NCI-H82 (cell line): ENCODE results near the gene RACGAP1.

ENCODE experiments used
- DNase-seq: peaks from one replicate; lab custom pipeline; 2025; lab: John Stamatoyannopoulos, UW

RACGAP1 gene

DNA sequence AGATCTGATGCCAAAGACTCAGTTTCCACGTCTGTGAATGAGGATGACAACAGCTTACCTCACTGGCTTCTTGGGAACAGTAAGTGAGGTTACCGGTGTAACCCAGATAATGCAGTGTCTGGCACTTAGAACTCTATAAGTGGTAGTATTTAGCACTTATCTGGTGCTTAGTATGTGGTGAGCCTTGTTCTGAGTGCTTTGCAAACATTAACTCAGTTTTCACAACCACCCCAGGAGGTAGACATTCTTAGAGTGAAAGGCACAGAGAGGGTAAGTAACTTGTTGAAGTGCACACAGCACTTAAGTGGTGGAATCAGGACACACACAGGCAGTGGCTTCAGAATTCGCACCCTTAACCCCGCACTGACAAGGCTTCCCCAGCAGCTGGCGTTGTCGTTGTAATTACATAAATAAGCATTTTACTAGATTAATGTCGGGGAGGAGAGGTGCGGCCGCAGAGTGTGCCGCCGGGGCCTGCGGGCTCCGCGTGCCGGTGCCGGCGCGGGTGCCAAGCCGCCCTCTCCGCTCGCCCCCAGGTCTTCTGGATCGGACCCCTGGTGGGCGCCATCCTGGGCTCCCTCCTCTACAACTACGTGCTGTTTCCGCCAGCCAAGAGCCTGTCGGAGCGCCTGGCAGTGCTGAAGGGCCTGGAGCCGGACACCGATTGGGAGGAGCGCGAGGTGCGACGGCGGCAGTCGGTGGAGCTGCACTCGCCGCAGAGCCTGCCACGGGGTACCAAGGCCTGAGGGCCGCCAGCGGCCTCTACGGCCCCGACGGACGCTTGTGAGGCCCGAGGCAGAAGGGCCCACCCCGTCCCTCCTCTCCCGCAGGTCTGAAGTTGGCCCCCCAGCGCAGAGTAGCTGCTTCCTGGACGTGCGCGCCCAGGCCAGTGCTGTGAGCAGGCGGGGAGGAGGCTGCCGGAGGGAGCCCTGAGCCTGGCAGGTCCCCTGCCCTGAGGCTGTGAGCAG is 70.1 kb downstream of the RACGAP1 start:
- no peak for DNase-seq

DNA sequence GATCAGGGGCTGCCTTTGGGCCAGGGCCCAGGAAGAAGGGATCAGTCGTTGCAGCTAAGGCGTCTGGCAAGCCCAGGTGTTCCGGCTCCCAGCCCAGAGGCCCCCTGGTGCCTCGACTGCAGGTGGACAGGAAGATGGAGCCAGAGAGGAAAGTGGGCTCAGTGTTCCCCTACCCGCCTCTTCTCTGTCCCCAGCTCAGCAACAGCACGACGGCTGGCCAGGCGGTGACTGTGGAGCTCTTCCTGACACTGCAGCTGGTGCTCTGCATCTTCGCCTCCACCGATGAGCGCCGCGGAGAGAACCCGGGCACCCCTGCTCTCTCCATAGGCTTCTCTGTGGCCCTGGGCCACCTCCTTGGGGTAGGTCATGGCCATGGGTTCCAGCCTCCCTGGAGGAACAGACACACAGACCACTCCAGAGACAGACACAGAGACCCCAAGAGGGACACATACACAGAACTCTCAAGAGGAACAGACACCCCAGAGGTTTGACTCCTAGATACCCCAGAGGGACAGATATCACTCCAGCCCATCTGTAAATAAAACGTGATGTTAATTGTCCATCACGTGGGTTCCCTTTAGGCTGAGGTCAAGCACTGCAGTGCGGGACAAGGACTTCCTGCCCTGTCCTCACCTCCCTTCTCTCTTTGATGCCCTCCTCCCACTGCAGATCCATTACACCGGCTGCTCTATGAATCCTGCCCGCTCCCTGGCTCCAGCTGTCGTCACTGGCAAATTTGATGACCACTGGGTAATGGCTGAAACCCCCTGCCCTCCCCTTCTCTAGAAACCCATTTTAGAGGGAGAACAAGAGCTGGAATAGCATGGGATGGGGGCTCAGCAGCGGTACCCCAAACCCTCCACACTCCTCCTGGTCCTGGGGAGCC is 71.1 kb downstream of the RACGAP1 start:
- DNase-seq, result no peak

DNA sequence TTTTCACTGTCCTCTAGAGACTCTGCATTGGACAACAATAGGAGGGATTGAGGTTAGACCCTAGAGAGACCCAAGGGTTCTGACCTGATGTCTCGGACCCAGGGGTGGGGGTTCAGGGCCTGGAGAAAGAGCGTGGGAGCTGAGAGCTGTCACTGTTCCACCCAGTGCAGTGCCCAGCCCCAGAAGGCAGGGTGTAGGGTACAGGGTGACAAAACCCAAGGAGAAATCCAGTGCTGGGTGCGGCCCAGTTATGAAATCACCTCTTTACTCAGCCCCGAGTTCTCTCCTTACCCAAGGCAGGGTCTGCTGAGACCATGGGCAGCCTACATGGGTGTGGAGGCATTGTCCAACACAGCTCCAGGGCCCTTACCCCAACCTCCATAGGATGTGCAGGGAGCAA is 72.1 kb downstream of the RACGAP1 start:
- no peak for DNase-seq

DNA sequence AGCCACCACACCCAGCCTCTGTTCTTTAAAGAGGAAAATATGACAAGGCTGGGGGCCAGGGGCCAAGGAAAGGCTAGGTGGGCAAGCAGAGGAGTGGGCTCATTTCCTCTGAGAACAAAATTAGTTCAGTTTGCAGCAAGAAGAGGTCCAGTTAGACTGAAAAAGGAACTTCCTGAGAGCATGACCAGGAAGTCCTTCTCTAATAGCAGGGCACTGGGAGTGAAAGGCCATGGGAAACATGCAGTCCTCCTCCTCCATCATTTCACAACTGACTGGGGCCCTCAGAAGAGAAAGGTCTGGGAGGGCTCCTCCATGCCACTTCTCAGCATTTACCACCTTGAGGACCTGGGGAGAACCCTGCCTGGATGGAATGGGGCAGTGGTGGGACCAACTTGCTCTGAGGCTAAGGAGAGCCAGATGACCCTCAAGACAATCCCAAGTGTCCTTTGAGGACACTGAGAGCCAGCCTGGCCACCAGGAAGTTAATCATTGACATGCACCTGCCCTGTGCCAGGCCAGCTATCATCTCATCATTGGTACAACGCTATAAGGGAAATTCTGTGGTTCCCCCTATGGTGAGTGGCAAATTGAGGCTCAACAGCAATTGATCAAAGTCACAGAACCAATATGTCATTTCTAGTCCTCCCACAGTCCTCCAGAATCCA is 72.8 kb downstream of the RACGAP1 start:
- DNase-seq, result no peak

DNA sequence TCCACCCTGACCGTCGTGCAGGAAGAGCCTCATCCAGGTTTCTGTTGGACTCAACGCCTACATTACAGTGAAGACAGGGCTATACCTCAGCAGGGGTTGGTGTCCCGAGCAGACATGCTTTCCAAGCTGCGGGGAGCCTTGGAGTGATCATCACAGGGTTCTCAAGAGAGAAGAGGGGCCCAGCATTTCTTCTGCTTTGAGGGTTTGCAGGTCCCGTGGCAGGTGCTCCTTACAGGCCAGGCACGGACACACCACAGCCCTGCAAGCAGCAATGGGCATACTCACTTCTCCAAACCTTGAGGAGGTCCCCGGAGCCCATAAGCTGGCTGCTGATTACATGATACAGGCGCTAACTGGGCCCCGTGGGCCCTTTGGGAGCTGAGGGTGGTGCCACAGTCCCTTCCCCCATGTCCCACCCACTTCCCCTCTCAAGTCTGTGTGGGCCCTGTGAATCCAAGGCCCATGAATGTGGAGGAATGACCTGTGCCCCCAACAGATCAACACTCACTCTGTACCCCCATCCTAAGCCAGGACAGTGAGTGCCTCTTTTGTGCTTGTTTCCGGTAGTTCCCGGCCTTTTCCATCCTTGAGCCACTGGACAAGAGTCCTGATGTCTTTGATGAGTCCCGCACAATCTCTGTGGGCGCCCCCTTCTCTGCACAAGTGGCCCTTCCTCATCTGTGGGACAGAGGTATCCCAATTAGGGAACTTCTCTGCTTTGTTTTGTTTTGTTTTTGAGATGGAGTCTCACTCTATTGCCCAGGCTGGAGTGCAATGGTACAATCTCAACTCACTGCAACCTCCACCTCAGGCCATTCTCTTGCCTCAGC is 73.7 kb downstream of the RACGAP1 start:
- DNase-seq, result no peak

DNA sequence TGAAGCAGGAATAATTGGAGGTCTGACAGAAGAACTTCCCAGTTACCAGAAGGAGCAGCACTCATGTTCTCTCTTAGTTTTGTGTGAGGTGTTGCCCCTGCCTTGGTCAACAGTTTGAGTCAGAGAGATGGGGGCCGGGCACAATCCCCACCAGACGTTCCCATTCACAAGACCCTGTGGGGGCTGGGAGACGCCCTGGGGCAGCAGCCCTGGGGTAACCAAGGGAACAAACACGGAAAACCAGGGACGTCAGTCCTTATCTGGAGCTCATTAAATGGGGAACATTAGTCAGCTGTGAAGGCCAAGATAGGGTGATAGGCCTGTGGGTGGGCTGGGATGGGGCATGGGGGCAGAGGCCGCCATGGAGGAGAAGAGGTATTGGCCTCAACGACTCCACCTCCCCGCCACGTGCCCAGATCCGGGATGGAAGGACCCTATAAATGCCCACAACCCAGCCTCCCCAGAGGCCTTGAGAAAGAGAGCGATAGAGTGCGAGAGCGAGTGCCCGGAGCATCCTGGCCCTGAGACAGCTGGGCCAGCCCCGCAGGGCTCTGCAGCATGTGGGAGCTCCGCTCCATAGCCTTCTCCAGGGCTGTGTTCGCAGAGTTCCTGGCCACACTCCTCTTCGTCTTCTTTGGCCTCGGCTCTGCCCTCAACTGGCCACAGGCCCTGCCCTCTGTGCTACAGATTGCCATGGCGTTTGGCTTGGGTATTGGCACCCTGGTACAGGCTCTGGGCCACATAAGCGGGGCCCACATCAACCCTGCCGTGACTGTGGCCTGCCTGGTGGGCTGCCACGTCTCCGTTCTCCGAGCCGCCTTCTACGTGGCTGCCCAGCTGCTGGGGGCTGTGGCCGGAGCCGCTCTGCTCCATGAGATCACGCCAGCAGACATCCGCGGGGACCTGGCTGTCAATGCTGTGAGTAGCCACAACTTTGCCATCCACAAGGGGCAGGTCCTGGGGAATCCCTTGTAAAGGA is 74.7 kb downstream of the RACGAP1 start, which contains the start of gene AQP2:
TSS of gene AQP2 (plus strand) at position 465 of the 979 bp plus-strand sequence. CDS start at position 559, 94 bp downstream.
- no peak for DNase-seq

DNA sequence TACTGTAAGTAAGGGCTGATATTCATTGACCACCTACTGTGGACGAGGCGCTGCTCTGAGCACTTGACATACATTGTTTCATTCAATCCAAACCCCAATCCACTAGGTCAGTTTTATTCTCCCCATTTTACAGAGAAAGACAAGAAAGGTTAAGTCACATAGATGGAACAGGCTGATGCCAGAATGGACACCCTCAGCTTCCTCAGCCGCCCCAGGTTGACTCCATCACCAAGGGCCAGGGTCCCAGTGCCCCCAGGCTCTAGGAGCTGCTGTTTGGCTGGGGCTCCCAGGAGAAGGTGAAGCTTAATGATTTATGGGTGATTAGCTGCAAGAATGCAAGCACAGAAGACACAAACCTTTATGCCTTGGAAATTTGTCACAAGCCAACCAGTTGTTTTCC is 75.4 kb downstream of the RACGAP1 start:
- DNase-seq, result no peak

DNA sequence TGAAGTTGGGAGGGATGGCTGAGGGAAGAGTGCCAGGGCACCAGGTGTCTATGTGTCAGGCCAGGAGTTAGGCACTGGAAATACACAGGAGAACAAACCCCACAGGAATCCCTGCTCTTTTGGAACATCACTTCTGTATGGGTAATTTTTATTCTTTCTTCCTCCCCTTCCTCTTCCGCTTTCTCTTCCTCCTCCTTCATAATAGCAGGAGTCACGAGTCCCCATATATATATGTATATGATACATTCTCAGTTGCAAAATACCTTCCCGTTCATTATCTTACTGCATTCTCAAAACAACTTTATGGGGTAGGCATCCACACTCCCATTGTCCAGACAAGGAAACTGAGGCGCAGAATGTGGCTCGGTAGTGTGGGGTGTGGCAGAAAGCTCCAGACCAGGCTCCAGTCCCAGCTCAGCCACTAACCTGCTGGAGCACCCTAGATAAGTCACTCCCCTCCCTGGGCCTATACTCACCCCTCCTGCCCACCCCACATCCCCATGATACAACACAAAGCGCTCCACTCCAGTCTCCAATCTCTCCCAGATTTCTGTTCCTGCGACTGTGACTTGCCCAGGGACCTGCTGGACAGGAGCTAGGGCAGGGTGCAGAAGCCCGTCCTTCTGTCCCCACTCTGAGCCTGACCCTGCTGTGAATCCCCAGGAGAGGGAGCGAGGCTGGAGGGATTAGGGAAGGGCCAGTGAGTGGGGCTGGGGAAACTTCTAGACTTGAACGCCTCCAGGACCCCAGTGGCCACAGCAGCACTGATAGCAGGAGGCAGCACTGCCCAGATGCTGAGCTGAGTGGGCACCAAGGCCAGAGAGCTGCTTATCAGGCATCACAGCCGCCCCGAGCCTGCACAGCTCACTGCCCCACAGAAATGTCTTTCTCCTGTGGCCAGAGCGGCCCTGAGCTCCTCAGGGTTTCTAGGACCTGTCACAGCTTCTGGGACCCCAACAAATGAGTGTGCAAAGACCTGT is 76.1 kb downstream of the RACGAP1 start:
- no peak for DNase-seq

DNA sequence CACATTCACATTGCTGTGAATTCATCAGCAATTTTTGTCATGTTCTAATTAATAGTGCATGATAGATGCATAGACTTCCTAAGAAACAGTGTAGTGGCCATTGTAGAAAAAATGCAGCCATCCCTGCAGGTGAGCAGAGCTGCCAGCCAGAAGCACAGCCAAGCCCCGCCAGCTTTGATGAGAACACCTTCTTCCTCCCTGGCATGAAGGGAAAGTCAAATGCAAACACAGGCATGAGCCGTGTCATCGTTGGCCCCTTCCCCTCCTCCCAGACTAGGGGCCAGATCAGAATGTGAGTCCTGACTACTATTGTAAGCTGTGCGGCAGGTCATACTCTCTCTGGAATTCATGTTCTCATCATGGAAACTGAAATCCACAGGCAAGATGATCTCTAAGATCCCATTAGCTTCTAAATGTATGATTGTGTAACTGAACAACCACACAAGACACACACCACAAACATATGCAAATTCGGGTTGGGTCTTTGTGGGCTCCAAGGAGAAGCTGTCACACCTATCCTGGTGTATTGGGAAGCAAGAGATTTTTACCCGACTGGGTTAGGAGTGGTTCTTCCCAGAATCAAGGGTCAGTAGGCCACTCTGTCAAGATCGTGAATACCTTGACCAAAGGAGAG is 77.6 kb downstream of the RACGAP1 start:
- no peak for DNase-seq

DNA sequence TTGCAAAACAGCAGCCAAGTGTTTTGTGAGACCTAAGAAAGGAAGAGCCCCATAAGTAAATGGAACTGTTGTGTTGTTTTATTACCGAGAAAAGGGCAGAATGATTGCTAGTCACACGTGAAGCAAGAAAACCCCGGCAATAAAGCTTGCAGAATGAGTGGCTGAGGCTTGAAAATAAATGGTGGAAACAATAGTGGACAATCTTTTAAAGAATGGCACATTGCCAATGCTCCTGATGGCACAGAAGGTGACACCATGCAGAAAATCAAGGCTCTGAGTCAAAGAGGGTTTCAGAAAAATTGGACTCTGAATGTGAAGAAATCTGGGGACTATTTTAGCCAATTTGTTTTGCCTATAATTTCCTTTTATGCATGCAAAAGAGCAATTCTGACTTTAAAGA is 78.8 kb downstream of the RACGAP1 start:
- no peak for DNase-seq

DNA sequence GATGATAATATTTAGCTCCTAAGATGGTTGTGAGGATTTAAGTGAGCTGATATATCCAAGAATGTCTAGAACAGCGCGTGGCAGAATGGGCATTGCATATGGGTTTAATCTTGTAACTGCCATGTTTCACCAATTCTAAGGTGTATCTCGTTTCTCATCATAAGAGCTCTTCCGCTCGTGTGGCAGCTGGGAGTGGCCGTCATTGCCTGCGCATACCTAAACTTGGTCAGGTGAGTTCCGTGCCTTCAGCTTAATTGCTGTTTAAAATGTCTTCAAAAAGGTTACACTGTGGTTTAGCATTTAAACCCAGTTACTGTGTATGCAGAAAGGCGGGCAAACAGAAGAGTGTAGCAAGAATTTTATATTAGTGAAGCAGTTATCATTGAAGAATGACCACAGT is 79.2 kb downstream of the RACGAP1 start:
- DNase-seq, result no peak

DNA sequence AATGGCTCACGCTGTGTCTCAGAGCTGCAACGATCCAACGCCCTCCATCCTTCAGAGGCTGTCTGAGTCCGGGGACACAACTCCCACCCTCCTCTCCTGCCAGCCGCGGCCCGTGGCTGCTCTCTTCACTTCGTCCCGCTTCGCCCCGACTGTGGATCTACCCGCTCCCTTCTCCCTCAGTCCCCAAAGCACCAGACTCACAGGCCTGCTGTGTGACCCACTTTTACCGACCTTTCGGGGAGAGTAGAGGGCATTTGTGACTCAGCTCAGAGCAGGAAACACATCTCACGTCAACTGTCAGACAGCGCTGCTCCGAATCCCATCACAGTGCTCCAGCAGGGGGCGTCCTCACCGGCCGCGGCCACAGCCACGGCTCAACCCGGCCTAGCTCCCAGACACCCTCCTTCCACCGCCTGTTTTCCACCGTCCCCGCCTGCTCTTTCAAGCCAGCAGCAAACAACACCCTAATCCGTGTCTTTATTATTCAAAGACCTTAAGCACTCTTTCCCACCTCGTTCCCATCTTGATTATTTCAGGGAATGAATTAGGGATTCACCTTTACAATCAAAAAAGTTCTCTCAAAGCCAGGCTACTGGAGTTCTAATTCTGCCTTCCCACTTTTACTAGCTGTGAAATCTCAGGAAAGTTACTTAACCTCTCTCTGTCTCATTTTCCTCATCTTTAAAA is 79.8 kb downstream of the RACGAP1 start:
- DNase-seq, result peak; percentile 91

DNA sequence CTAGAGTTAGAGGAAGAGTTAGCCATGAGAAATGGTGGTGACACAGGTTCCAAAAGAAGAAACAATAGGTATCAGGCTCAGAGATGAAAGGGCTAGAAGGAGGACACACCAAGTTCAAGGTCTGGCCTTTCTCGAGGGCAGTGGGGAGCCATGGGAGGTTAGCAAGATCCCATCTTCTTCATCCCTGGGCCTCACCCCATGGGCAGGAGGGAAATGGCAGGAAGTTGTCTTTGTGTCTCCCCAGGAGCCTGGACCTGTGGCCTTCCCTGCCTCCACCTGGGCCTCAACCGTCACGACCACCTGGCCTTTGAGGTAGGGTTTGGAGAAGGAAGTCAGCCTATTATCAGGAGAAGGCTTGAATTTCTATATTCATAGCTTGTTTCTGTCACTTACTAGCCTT is 80.6 kb downstream of the RACGAP1 start:
- DNase-seq, result no peak

DNA sequence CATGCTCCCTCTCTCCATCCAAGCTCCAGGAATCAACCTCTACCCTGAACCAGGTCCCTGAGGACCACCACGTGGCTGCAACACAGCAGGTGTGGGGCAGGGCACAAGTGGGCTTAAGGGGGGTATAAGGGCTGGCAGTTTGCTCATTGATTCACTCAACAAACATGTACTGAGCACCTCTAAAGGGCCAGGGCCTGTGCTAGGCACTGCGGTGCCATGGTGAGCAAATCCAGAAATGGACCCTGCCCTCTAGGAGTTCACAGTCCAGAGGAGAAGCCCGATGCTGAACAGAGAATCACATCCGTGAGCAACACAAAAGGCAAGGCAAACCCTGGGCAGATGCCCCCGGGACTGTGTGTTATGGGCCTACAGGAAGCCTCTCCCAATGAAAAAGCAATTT is 81.2 kb downstream of the RACGAP1 start:
- no peak for DNase-seq

DNA sequence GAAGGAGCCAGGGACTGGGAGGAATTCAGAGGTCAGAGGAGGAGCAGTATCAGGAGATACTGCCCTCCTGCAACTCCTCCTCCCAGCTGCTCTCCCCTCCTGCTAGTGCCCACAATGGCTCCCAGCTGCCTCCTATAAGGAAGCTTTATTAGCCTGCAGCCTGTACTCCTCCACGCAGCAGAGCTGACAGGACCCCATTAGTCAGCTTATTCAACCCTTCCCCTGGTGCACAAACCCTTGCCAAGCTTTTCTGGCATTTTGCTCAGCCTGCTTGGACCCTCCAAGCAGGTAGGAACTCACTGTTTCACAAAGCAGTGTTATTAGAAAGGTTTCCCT is 81.7 kb downstream of the RACGAP1 start:
- no peak for DNase-seq

DNA sequence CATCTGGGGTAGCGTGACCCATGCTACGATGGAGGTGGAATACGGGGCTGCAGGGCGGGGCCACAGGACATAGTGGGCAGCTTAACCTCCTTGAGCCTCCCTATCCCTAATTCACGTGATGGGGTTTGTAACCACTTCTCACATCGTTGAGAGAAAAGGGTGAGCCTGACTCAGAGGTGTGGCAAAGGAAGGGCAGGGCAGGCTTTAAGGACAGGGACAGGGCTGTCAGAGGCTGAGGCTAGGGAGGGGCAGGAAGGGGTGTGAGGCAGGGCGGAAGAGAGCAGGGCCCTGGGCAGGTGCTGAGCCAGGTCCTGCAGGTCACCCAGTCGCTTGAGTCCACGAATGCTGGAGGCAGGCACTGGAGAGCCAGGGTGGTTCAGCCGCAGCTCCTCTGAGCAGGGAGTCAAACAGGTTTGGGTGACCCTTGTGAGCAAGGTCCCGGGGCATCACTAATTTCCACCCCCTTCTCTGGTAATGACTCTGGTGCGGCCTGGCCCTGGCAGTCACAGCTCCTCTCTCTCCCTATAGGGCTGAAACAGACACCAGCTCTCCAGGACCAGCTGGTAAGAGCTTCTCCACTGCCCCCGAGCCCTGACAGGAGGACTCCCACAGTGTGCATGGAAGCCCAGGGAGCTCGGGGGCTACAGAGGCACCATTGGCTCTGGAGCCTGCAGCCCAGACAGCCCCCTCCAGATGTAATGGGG is 82.2 kb downstream of the RACGAP1 start:
- no peak for DNase-seq

DNA sequence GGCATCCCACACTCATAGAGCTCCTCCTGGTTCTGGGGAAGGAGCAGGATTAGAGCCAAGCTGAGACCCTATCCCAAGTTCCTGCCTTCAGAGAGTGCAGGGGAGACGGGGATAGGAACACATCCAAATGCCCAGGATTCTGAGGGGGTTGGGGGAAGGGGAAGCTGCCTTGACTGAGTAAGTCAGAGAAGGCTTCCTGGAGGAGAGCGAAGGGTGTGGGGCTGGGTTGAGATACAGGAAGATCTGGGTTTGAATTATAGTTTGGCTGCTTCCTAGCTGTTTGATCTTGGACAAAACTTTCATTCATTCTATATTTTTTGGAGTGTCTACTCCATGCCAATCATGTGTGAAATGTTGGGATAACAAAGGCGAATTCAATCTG is 82.8 kb downstream of the RACGAP1 start:
- DNase-seq, result no peak
